Measurements from ENCODE around the gene GYPA. TPM values are rescaled to one million over a fixed set of nuclear protein-coding genes. Genes with fewer than 3 reads are reported as not detected.
"Not testable (repeated sequence)": the region's sequence is repeated elsewhere in the genome, so short reads cannot be mapped to it uniquely, and the experiment has no call there.

The GYPA gene
- total RNA-seq, 1 donor from 2014 or later: not detected

- H3K4me3 ChIP-seq: no peak overlapping the region
These were observed 28.7 kb upstream of the GYPA start for GRCh38 chr4:144169211-144169610.

GRCh38 chr4:144154044-144154443 lies 13.5 kb upstream of the GYPA start:
- Histone ChIP-seq H3K27ac (no peak overlapping the region), H3K27me3 (no peaks in the 10 kb centered on the region), H3K9me3 (no peaks in the 10 kb centered on the region), H3K36me3 (no peaks in the 10 kb centered on the region), H3K4me1 (no peaks in the 10 kb centered on the region), H3K4me3 (no peak overlapping the region)
- TF ChIP-seq, protein P1, sequence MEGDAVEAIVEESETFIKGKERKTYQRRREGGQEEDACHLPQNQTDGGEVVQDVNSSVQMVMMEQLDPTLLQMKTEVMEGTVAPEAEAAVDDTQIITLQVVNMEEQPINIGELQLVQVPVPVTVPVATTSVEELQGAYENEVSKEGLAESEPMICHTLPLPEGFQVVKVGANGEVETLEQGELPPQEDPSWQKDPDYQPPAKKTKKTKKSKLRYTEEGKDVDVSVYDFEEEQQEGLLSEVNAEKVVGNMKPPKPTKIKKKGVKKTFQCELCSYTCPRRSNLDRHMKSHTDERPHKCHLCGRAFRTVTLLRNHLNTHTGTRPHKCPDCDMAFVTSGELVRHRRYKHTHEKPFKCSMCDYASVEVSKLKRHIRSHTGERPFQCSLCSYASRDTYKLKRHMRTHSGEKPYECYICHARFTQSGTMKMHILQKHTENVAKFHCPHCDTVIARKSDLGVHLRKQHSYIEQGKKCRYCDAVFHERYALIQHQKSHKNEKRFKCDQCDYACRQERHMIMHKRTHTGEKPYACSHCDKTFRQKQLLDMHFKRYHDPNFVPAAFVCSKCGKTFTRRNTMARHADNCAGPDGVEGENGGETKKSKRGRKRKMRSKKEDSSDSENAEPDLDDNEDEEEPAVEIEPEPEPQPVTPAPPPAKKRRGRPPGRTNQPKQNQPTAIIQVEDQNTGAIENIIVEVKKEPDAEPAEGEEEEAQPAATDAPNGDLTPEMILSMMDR (IDR thresholded peaks at IDR 0.05): no peak
- TF ChIP-seq POLR2AphosphoS5 (IDR thresholded peaks at IDR 0.05; ENCODE audit: insufficient read depth in 1 of 2, low read depth in 1 of 2) (no peak), POLR2A (IDR thresholded peaks at IDR 0.05) (no peak)
- intact Hi-C loops (cut with DNase I): no loop called here
- DNase-seq (ENCODE audit: extremely low spot score in 2 of 2): no peak

More at GRCh38 chr4:144169211-144169610, 28.7 kb upstream of the GYPA start:
- no peaks in the 10 kb centered on the region for H3K9me3 ChIP-seq
- no peaks in the 10 kb centered on the region for H3K4me1 ChIP-seq
- no peak overlapping the region for H3K27ac ChIP-seq
- no peaks in the 10 kb centered on the region for H3K36me3 ChIP-seq
- H3K27me3 ChIP-seq: no peaks in the 10 kb centered on the region
- intact Hi-C loops (cut with DNase I): no loop called here
- no peak for DNase-seq (ENCODE audit: extremely low spot score in 2 of 2)
- TF ChIP-seq POLR2A (IDR thresholded peaks at IDR 0.05) (no peak), POLR2AphosphoS5 (IDR thresholded peaks at IDR 0.05; ENCODE audit: insufficient read depth in 1 of 2, low read depth in 1 of 2) (no peak)
- TF ChIP-seq, protein P1 (IDR thresholded peaks at IDR 0.05): no peak

DNA sequence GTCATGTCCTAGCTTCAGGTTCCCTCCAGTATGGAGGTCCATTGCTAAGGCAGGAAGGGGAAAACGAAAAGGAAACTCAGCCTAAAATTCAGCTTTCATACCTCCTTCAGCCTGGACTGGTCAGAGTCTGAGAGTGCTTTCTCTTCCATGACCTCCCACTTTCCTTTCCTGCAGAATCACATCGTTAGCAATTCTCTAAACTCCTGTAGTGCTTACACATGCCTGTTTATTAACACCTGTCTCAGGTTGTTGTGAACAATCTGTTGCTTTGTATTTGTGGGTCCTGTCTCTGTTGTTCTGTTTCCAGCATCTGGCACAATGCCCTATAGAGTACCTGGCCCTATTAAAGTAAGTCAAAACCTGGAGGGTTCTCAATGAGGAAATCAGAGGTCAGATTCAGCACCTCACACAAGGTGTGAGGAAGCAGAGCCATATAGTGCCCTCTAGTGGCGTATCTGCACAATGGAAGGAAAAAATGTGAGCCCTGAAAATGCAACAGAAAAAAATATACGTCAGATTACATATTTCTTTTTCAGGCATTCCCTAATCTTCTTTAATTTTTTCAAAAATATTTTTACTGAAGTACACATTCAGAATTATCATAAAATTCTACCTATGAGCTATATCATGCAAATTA lies 2.3 kb upstream of the GYPA start:
- H3K4me1 ChIP-seq; H3K36me3 ChIP-seq; H3K9me3 ChIP-seq; H3K4me3 ChIP-seq; H3K27ac ChIP-seq; intact Hi-C loops (cut with DNase I); DNase-seq (ENCODE audit: extremely low spot score in 2 of 2); H3K27me3 ChIP-seq: not testable (repeated sequence)
- TF ChIP-seq, protein P1 (IDR thresholded peaks at IDR 0.05): peak in 1 of 3 experiments; percentile 8

DNA sequence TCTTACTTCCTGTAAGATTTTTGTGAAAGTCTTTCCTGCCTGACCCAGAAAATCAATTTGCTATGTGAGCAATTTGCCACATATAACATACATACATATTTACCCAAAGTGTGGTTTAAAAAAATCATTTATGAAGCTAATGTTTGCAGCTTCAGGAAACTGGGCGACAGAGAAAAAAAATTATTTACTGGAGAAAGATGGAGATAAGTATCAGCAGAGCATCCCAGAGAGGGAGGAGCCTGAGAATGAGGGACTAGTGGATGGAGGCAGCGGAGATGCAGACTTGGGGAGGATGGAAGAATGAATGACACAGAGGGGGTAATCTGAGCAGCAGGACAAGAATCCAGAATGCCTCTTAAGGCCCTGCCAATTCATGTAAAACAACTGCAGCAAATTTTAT lies 975 bp upstream of the GYPA start:
- Histone ChIP-seq H3K9me3 (no peaks in the 10 kb centered on the region), H3K4me3 (no peak overlapping the region), H3K36me3 (no peaks in the 10 kb centered on the region), H3K27me3 (no peaks in the 10 kb centered on the region), H3K27ac (no peak overlapping the region), H3K4me1 (no peaks in the 10 kb centered on the region)
- TF ChIP-seq, protein P1 (IDR thresholded peaks at IDR 0.05): no peak
- no peak for TF ChIP-seq POLR2A (IDR thresholded peaks at IDR 0.05)
- intact Hi-C loops (cut with DNase I): no loop called here
- no peak for DNase-seq (ENCODE audit: extremely low spot score in 2 of 2)

GRCh38 chr4:144139991-144140390 lies 527 bp downstream of the GYPA start:
- H3K4me1 ChIP-seq; H3K4me3 ChIP-seq; H3K27me3 ChIP-seq; intact Hi-C loops (cut with DNase I); H3K27ac ChIP-seq; DNase-seq (ENCODE audit: extremely low spot score in 2 of 2); H3K36me3 ChIP-seq; H3K9me3 ChIP-seq: not testable (repeated sequence)

- H3K4me1 ChIP-seq; H3K9me3 ChIP-seq; H3K4me3 ChIP-seq; intact Hi-C loops (cut with DNase I); H3K27ac ChIP-seq; DNase-seq (ENCODE audit: extremely low spot score in 2 of 2); H3K27me3 ChIP-seq; H3K36me3 ChIP-seq: not testable (repeated sequence)
These were observed 971 bp downstream of the GYPA start for GRCh38 chr4:144139547-144139946.

- H3K4me3 ChIP-seq; intact Hi-C loops (cut with DNase I); H3K36me3 ChIP-seq; H3K9me3 ChIP-seq; H3K4me1 ChIP-seq; H3K27me3 ChIP-seq; DNase-seq (ENCODE audit: extremely low spot score in 2 of 2); H3K27ac ChIP-seq: not testable (repeated sequence)
These were observed 2.3 kb downstream of the GYPA start for GRCh38 chr4:144138239-144138638.

DNA sequence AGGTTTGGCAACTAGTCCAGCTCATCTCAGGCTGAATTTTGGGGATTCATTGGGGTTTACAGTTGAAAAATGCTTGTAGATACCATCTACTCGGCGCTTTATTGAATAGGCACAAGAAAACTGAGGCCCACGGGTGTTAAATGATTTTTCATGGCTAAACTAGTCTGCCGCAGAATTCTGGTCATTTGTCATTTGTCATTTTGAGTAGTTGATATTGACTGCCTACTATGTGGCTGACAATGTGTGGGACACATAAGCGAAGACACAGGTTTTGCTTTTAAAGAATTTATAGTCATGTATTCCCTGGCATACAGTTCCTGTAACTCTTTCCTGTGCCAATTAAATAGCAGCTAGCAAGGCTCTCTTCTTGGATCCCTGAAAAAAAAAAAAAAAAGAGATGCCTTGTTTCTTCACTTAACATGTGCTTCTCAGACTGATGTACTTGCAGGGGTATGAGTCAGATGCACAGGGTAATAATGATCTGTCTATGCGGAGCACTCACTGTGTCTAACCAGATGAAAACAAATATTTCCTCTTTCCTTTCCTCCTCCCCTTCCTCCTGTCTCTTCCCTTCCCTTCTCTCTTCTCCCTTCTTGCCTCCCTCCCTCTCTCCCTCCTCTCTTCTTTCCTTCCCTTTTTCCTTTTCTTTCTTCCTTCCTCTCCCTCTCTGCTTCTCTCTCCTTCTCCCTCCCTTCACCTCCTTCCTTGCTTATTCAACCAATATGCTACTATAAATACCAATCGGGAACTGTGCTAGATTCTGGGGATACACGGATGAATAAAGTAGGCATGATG lies 3.2 kb downstream of the GYPA start:
- not testable (repeated sequence) for DNase-seq (ENCODE audit: extremely low spot score in 2 of 2); H3K4me1 ChIP-seq

DNA sequence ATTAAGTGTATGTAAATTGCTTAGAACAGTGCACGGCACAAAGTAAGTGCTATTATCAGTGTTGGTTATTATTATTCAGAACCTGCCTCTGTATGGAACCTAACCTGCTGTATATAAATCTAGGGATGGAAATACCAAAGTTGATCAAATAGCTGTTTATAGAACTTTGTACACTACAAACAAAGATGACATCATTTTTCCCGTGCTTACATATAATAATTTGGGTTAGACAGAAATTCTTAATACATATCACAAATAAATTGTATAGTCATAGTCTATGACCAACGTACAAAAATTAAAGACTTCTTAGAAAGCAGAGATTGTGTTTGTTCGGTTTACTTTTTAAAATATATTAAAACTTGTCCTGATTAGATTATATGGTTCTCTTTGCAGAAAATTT lies 4.3 kb downstream of the GYPA start:
- H3K27me3 ChIP-seq; H3K36me3 ChIP-seq; H3K27ac ChIP-seq; DNase-seq (ENCODE audit: extremely low spot score in 2 of 2); intact Hi-C loops (cut with DNase I); H3K4me1 ChIP-seq; H3K4me3 ChIP-seq; H3K9me3 ChIP-seq: not testable (repeated sequence)

More for the DNA sequence above, 3.2 kb downstream of the GYPA start:
- H3K36me3 ChIP-seq; H3K4me3 ChIP-seq; H3K27ac ChIP-seq; intact Hi-C loops (cut with DNase I); H3K9me3 ChIP-seq; H3K27me3 ChIP-seq: not testable (repeated sequence)
